ENCODE results near the gene DNAAF2.

The DNAAF2 gene

DNA sequence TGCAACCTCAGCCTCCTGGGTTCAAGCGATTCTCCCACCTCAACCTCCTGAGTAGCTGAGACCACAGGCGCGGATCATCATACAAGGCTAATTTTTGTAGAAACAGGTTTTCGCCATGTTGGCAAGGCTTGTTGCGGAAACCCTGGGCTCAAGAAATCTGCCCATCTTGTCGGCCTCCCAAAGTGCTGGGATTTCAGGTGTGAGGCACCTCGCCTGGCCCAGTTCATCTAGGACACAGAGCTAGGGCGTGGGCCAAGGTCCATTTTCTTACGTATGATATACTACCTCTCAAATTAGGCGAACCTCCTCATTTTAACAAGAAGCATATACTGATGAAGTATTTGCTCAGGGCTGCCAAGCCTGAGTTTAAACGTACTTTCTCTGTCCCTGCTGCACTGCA, 51.0 kb downstream of the DNAAF2 start:
- TF ChIP-seq CTCF (IDR thresholded peaks at IDR 0.05; ENCODE audit: low read depth, low read length), result no peak
- in situ Hi-C loops (cut with HindIII; ENCODE audit: low sequenced_read_pairs), result no loop called here
- H3K4me3 ChIP-seq (ENCODE audit: low read depth, low read length), result peak overlapping the region; percentile 100
- no peak for DNase-seq (ENCODE audit: low read depth, low spot score)

GRCh38 chr14:49583629-49584028, 51.4 kb downstream of the DNAAF2 start:
- in situ Hi-C loops (cut with HindIII; ENCODE audit: low sequenced_read_pairs), result no loop called here

GRCh38 chr14:49582113-49582977, 52.7 kb downstream of the DNAAF2 start:
- in situ Hi-C loops (cut with HindIII; ENCODE audit: low sequenced_read_pairs), result no loop called here

More at GRCh38 chr14:49583629-49584028, 51.4 kb downstream of the DNAAF2 start:
- DNase-seq (ENCODE audit: low read depth, low spot score), result no peak
- no peak for TF ChIP-seq CTCF (IDR thresholded peaks at IDR 0.05; ENCODE audit: low read depth, low read length)
- H3K4me3 ChIP-seq (ENCODE audit: low read depth, low read length), result no peak overlapping the region

GRCh38 chr14:49581209-49582112, 53.6 kb downstream of the DNAAF2 start:
- no peak for TF ChIP-seq CTCF (IDR thresholded peaks at IDR 0.05; ENCODE audit: low read depth, low read length)
- H3K4me3 ChIP-seq (ENCODE audit: low read depth, low read length), result no peak overlapping the region
- in situ Hi-C loops (cut with HindIII; ENCODE audit: low sequenced_read_pairs), result no loop called here
- no peak for DNase-seq (ENCODE audit: low read depth, low spot score)

More at GRCh38 chr14:49582113-49582977, 52.7 kb downstream of the DNAAF2 start:
- TF ChIP-seq CTCF (IDR thresholded peaks at IDR 0.05; ENCODE audit: low read depth, low read length), result no peak
- DNase-seq (ENCODE audit: low read depth, low spot score), result no peak
- H3K4me3 ChIP-seq (ENCODE audit: low read depth, low read length), result no peak overlapping the region

GRCh38 chr14:49579841-49580240, 55.2 kb downstream of the DNAAF2 start:
- H3K4me3 ChIP-seq (ENCODE audit: low read depth, low read length), result no peak overlapping the region
- in situ Hi-C loops (cut with HindIII; ENCODE audit: low sequenced_read_pairs), result no loop called here
- no peak for DNase-seq (ENCODE audit: low read depth, low spot score)
- no peak for TF ChIP-seq CTCF (IDR thresholded peaks at IDR 0.05; ENCODE audit: low read depth, low read length)

DNA sequence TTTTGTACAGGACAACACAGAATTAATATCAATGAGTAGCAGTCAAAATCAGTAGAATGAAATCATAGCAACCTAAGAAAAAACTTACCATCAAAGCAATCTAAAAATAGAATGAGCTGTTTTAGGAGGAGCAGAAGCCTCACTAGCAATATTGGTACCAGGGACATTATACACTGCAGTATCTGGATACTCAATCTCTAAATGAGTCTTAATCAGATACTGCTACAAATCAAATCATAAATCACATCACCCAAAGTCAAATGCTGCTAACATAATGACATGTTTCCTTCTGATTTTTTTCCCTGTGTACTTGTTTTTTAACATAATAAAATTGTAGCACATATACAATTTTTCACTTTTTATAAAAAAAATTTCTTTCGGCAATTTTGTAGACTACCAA, 56.9 kb downstream of the DNAAF2 start:
- no peak for DNase-seq (ENCODE audit: low read depth, low spot score)
- TF ChIP-seq CTCF (IDR thresholded peaks at IDR 0.05; ENCODE audit: low read depth, low read length), result no peak
- in situ Hi-C loops (cut with HindIII; ENCODE audit: low sequenced_read_pairs), result no loop called here
- H3K4me3 ChIP-seq (ENCODE audit: low read depth, low read length), result no peak overlapping the region

Measured in astrocyte of the spinal cord (primary cell).